Mononuclear cell (primary cell): ENCODE measurements around the gene FRAT2. TPM values are rescaled to one million over a fixed set of nuclear protein-coding genes. Genes with fewer than 3 reads are reported as not detected.

Source experiments
- H3K27me3 ChIP-seq: 2 replicates; pipeline ENCODE4 v1.6.0; 2011; ENCODE audit warnings: low read length, control low read depth; ENCODE audit not compliant: insufficient read depth
- H3K4me1 ChIP-seq: 2 replicates; pipeline ENCODE4 v1.5.1; 2011; ENCODE audit warnings: mild to moderate bottlenecking, low read length, control low read depth; ENCODE audit not compliant: insufficient read depth
- H3K4me3 ChIP-seq: 2 replicates; pipeline ENCODE4 v1.5.1; 2011; ENCODE audit warnings: mild to moderate bottlenecking, low read length, moderate library complexity
- H3K9me3 ChIP-seq: 2 replicates; pipeline ENCODE4 v1.5.1; 2011; ENCODE audit warnings: low read depth, mild to moderate bottlenecking, control low read depth, low read length
- total RNA-seq: library from RNA; depleted of rRNA; stranded (reverse); fragments of >200 nt; gene quantifications from one replicate; pipeline ENCODE4 v1.2.3, GENCODE V29; 2012

FRAT2 gene
- total RNA-seq, 1 donor, result 25.8 TPM

- peaks cover 55% of the 10 kb centered on the region for H3K4me1 ChIP-seq
- H3K9me3 ChIP-seq, result no peaks in the 10 kb centered on the region
- peak overlapping the region; percentile 57 for H3K4me3 ChIP-seq
- no peaks in the 10 kb centered on the region for H3K27me3 ChIP-seq
Measured at GRCh38 chr10:97321804-97322190, 12.7 kb downstream of the FRAT2 start.

- H3K4me1 ChIP-seq, result peaks cover 50% of the 10 kb centered on the region
- no peaks in the 10 kb centered on the region for H3K27me3 ChIP-seq
- H3K4me3 ChIP-seq, result peak overlapping the region; percentile 57
- no peaks in the 10 kb centered on the region for H3K9me3 ChIP-seq
Measured at GRCh38 chr10:97321032-97321803, 13.3 kb downstream of the FRAT2 start.

GRCh38 chr10:97320480-97321031 is 14.0 kb downstream of the FRAT2 start:
- Histone ChIP-seq H3K9me3 (no peaks in the 10 kb centered on the region), H3K4me3 (peak overlapping the region; percentile 57), H3K4me1 (peaks cover 50% of the 10 kb centered on the region), H3K27me3 (no peaks in the 10 kb centered on the region)

- H3K9me3 ChIP-seq, result no peaks in the 10 kb centered on the region
- H3K4me3 ChIP-seq, result peak overlapping the region; percentile 57
- no peaks in the 10 kb centered on the region for H3K27me3 ChIP-seq
- H3K4me1 ChIP-seq, result peaks cover 50% of the 10 kb centered on the region
Measured at GRCh38 chr10:97319671-97320479, 14.7 kb downstream of the FRAT2 start.

GRCh38 chr10:97318772-97319651 is 15.5 kb downstream of the FRAT2 start, which contains the start of gene FRAT1:
Gene FRAT1 (plus strand): TSS chr10:97319271. CDS start chr10:97319454, 183 bp downstream.
- Histone ChIP-seq H3K9me3 (no peaks in the 10 kb centered on the region), H3K4me1 (peaks cover 52% of the 10 kb centered on the region), H3K27me3 (no peaks in the 10 kb centered on the region), H3K4me3 (peak within 1 kb of the TSS; percentile 57)

- Histone ChIP-seq H3K4me1 (peaks cover 20% of the 10 kb centered on the region), H3K4me3 (no peak overlapping the region), H3K27me3 (no peaks in the 10 kb centered on the region), H3K9me3 (no peaks in the 10 kb centered on the region)
Measured at GRCh38 chr10:97314671-97315070, 19.9 kb downstream of the FRAT2 start.

- peaks cover 24% of the 10 kb centered on the region for H3K4me1 ChIP-seq
- H3K4me3 ChIP-seq, result no peak overlapping the region
- no peaks in the 10 kb centered on the region for H3K27me3 ChIP-seq
- H3K9me3 ChIP-seq, result no peaks in the 10 kb centered on the region
Measured at GRCh38 chr10:97312897-97313296, 21.6 kb downstream of the FRAT2 start.

GRCh38 chr10:97311111-97311626 is 23.4 kb downstream of the FRAT2 start:
- Histone ChIP-seq H3K4me3 (no peak overlapping the region), H3K9me3 (no peaks in the 10 kb centered on the region), H3K27me3 (no peaks in the 10 kb centered on the region), H3K4me1 (peaks cover 20% of the 10 kb centered on the region)

GRCh38 chr10:97307866-97308780 is 26.4 kb downstream of the FRAT2 start:
- no peaks in the 10 kb centered on the region for H3K27me3 ChIP-seq
- peaks cover 17% of the 10 kb centered on the region for H3K4me1 ChIP-seq
- H3K4me3 ChIP-seq, result no peak overlapping the region
- no peaks in the 10 kb centered on the region for H3K9me3 ChIP-seq

GRCh38 chr10:97307441-97307840 is 27.1 kb downstream of the FRAT2 start:
- no peaks in the 10 kb centered on the region for H3K9me3 ChIP-seq
- H3K27me3 ChIP-seq, result no peaks in the 10 kb centered on the region
- no peak overlapping the region for H3K4me3 ChIP-seq

GRCh38 chr10:97302088-97302791 is 32.3 kb downstream of the FRAT2 start:
- H3K27me3 ChIP-seq, result no peaks in the 10 kb centered on the region

More at GRCh38 chr10:97307441-97307840, 27.1 kb downstream of the FRAT2 start:
- peaks cover 17% of the 10 kb centered on the region for H3K4me1 ChIP-seq

GRCh38 chr10:97300980-97301379 is 33.5 kb downstream of the FRAT2 start:
- H3K4me1 ChIP-seq, result no peaks in the 10 kb centered on the region
- H3K27me3 ChIP-seq, result no peaks in the 10 kb centered on the region

More at GRCh38 chr10:97302088-97302791, 32.3 kb downstream of the FRAT2 start:
- no peaks in the 10 kb centered on the region for H3K9me3 ChIP-seq
- H3K4me1 ChIP-seq, result no peaks in the 10 kb centered on the region
- no peak overlapping the region for H3K4me3 ChIP-seq

GRCh38 chr10:97298223-97298571 is 36.3 kb downstream of the FRAT2 start:
- H3K4me3 ChIP-seq, result no peak overlapping the region
- H3K27me3 ChIP-seq, result no peaks in the 10 kb centered on the region
- no peaks in the 10 kb centered on the region for H3K4me1 ChIP-seq
- H3K9me3 ChIP-seq, result no peaks in the 10 kb centered on the region

More at GRCh38 chr10:97300980-97301379, 33.5 kb downstream of the FRAT2 start:
- no peaks in the 10 kb centered on the region for H3K9me3 ChIP-seq
- no peak overlapping the region for H3K4me3 ChIP-seq
